Type B pancreatic cell (in vitro differentiated cells): ENCODE data around the gene KIF26A. TPM values are rescaled to one million over a fixed set of nuclear protein-coding genes. Genes with fewer than 3 reads are reported as not detected.

ENCODE experiments used
- DNase-seq: peaks from one replicate; pipeline ENCODE4 v3.0.0; 2021; ENCODE audit warnings: mixed read lengths; ENCODE audit not compliant: unreplicated experiment; ENCODE audit errors: extremely low spot score
- H3K27ac Mint-ChIP-seq: 2 replicates; pipeline ENCODE4 v1.8.0; 2021; ENCODE audit warnings: mild to moderate bottlenecking, mixed read lengths
- H3K27me3 Mint-ChIP-seq: 2 replicates; pipeline ENCODE4 v1.8.0; 2021; ENCODE audit warnings: mixed read lengths
- H3K36me3 Mint-ChIP-seq: 2 replicates; pipeline ENCODE4 v1.8.0; 2021; ENCODE audit warnings: mixed read lengths
- H3K4me1 Mint-ChIP-seq: one replicate; pipeline ENCODE4 v1.8.0; 2021; ENCODE audit warnings: mixed read lengths; ENCODE audit not compliant: unreplicated experiment
- H3K4me3 Mint-ChIP-seq: 2 replicates; pipeline ENCODE4 v1.8.0; 2021; ENCODE audit warnings: mild to moderate bottlenecking, mixed read lengths
- H3K9me3 Mint-ChIP-seq: 2 replicates; pipeline ENCODE4 v1.8.0; 2021; ENCODE audit warnings: mixed read lengths
- total RNA-seq: library from RNA; stranded (reverse); gene quantifications from 2 replicates; pipeline ENCODE4 v1.2.1, GENCODE V29; 2021; ENCODE audit warnings: low replicate concordance
- TF ChIP-seq, protein P1 (sequence below): fragments of 200-600 bp; sonication (generic); conservative IDR thresholded peaks from 2 replicates; pipeline ENCODE4 v1.5.0; 2021; ENCODE audit warnings: antibody characterized with exemption, mild to moderate bottlenecking

The KIF26A gene
- total RNA-seq, 1 donor from 2014 or later: 23.4 TPM

DNA sequence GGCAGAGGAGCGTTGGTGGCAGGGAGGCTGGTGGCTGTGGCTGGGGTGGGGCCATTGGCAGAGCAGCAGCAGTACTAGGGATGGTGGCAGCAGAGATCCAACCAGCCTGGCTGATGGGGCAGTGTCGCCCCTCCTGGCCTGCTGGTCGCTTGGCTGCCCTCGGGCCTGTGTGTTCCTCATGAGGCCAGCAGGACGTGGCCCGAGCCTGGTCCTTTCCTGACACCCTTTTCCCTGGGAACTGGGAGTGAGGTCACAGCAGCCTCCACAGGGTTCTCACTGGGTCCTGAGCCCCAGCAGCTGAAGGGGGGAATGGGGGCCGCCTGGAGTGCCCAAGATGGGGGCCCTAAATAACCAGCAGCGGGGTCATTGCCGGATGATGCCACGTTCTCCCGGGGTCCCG lies 46.1 kb downstream of the KIF26A start:
- H3K9me3 Mint-ChIP-seq: no peaks in the 10 kb centered on the region
- no peak overlapping the region for H3K27ac Mint-ChIP-seq
- peaks cover 7% of the 10 kb centered on the region for H3K4me1 Mint-ChIP-seq
- no peak for DNase-seq
- no peaks in the 10 kb centered on the region for H3K36me3 Mint-ChIP-seq
- no peak overlapping the region for H3K4me3 Mint-ChIP-seq
- peaks cover 3% of the 10 kb centered on the region for H3K27me3 Mint-ChIP-seq
- TF ChIP-seq, protein P1, sequence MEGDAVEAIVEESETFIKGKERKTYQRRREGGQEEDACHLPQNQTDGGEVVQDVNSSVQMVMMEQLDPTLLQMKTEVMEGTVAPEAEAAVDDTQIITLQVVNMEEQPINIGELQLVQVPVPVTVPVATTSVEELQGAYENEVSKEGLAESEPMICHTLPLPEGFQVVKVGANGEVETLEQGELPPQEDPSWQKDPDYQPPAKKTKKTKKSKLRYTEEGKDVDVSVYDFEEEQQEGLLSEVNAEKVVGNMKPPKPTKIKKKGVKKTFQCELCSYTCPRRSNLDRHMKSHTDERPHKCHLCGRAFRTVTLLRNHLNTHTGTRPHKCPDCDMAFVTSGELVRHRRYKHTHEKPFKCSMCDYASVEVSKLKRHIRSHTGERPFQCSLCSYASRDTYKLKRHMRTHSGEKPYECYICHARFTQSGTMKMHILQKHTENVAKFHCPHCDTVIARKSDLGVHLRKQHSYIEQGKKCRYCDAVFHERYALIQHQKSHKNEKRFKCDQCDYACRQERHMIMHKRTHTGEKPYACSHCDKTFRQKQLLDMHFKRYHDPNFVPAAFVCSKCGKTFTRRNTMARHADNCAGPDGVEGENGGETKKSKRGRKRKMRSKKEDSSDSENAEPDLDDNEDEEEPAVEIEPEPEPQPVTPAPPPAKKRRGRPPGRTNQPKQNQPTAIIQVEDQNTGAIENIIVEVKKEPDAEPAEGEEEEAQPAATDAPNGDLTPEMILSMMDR: no peak

DNA sequence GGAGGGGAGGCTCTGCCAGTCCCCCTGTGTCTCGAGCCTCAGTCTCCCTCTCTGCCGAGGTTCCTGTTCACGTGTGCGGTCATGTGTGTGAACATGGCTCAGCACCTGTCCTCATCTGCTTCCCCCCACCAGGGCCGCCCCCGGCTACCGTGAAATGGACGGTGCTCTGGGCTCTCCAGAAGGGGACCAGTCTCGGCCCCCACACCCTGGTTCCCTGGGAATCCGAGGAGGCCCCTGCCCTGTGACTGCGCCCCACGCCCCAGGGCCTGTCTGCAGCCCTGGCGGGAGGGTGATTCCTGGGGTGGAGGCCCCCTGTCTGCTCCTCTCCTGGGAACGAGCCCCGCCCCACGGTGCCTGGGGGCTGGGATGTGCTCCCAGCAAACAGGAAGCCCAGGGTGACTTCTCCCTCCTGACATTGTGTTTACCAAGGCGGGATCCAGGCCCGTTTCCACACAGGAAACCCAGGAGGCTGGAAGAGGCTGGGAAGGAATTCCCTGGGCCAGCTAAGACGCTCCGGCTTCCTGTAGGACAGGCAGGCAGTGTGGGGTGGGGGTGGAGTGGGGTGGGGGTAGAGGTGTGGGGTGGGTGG lies 46.6 kb downstream of the KIF26A start:
- TF ChIP-seq, protein P1: no peak
- DNase-seq: no peak
- H3K27ac Mint-ChIP-seq: no peak overlapping the region
- H3K9me3 Mint-ChIP-seq: no peaks in the 10 kb centered on the region
- no peak overlapping the region for H3K4me3 Mint-ChIP-seq
- H3K27me3 Mint-ChIP-seq: peaks cover 3% of the 10 kb centered on the region
- no peaks in the 10 kb centered on the region for H3K36me3 Mint-ChIP-seq
- H3K4me1 Mint-ChIP-seq: peaks cover 7% of the 10 kb centered on the region

DNA sequence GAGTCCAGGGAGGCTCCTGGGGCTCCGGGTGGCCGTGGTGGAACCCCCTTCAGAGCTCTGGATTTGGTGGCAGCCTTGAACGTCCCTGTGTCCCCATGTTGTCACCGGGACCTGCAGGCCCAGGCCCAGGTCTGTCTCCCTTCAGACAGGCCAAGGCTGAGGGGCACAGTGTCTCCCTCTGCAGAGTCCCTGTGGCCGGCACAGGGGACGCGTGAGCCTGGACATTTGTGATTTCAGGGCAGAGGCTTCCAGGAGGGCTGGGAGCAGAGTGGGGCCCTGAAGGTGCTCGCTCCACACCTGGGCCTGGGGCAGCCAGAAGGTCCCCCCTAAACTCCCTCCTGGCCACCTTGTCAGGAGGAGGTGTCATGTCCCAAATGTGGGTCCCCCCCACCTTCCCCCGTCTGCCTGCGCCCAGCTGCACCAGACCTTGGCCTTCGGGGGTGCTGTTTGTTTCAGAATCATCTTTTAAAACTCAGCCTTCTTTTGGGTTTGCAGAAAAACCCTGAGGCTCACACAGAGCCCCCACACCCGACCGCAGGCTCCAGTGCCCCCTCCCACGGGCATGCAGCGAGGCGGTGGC lies 47.6 kb downstream of the KIF26A start:
- Mint-ChIP-seq H3K36me3 (no peaks in the 10 kb centered on the region), H3K27ac (no peak overlapping the region), H3K4me1 (peaks cover 7% of the 10 kb centered on the region), H3K4me3 (no peak overlapping the region), H3K9me3 (no peaks in the 10 kb centered on the region), H3K27me3 (peaks cover 3% of the 10 kb centered on the region)
- TF ChIP-seq, protein P1: no peak
- no peak for DNase-seq

DNA sequence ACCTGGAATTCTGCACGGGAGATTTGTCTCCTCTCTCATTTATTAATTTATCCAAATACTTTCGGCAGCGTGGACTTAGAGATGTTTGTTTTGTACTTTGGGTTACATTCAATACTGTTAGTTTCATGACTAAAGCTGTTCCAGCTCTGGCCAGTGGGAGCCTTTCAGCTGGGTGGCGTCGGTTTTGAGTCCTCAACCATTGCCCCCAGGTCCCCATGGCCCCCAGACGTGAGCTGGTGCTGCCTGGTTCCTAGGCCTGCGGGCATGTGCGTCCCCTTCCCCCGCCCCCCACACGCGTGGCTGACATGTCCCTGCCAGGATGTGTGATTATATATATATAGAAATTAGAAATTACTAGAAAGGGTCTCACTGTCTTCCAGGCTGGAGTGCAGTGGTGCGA lies 48.2 kb downstream of the KIF26A start:
- H3K4me3 Mint-ChIP-seq: no peak overlapping the region
- TF ChIP-seq, protein P1: no peak
- peaks cover 7% of the 10 kb centered on the region for H3K4me1 Mint-ChIP-seq
- H3K27ac Mint-ChIP-seq: no peak overlapping the region
- peaks cover 3% of the 10 kb centered on the region for H3K27me3 Mint-ChIP-seq
- no peak for DNase-seq
- no peaks in the 10 kb centered on the region for H3K36me3 Mint-ChIP-seq
- H3K9me3 Mint-ChIP-seq: no peaks in the 10 kb centered on the region

DNA sequence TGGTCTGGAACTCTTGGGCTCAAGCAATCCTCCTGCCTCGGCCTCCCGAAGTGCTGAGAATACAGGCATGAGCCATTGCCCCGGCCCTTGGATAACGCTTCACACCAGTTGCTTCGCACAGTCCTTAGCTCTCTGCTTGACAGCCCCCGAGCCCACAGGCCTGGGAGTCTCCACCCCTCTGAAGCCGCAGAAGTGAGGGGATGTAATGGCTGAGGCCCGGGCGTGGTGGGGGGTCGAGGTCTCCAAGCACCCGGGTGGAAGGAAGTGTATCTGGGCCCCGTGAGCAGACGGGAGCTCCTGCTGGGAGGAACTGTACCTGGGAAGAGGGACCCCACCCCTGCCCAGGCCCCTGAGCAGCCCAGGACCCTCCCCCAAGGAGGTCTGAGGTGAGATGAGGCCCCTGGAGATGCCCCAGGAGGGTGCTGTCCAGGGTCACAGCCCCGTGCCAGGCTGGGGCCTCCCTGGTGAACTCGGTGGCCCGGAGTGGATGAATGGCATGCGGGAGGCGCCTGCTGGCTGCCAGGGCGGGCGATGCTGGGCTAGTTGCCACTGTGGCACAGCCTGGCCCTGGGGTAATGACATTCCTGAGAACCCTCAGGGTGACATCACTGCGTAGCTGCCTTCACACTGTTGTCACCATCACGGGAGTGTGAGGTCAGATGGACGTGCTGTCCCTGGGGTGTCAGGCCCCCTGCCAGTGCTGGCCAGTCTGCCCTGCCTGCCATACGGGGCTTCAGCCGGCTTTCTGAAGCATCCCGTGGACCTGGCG lies 48.9 kb downstream of the KIF26A start:
- Mint-ChIP-seq H3K36me3 (no peaks in the 10 kb centered on the region), H3K27me3 (peaks cover 3% of the 10 kb centered on the region), H3K4me3 (no peak overlapping the region), H3K4me1 (peaks cover 7% of the 10 kb centered on the region), H3K9me3 (no peaks in the 10 kb centered on the region), H3K27ac (no peak overlapping the region)
- no peak for DNase-seq
- TF ChIP-seq, protein P1: no peak
